ENCODE measurements around the gene NRP2.
A peak's percentile ranks its signal among the peaks of the same experiment; 100 is the strongest.

The NRP2 gene

GRCh38 chr2:205759257-205759656, 77.0 kb downstream of the NRP2 start:
- DNase-seq = no peak

GRCh38 chr2:205759732-205760131, 77.4 kb downstream of the NRP2 start:
- no peak for DNase-seq

- DNase-seq = no peak
Measured at GRCh38 chr2:205760157-205760556, 77.9 kb downstream of the NRP2 start.

GRCh38 chr2:205761421-205761820, 79.1 kb downstream of the NRP2 start:
- DNase-seq = no peak

GRCh38 chr2:205762881-205763280, 80.6 kb downstream of the NRP2 start:
- no peak for DNase-seq

- DNase-seq = no peak
Measured at GRCh38 chr2:205763708-205764211, 81.5 kb downstream of the NRP2 start.

- DNase-seq = peak; percentile 72
Measured at GRCh38 chr2:205764270-205764746, 82.0 kb downstream of the NRP2 start.

- no peak for DNase-seq
Measured at GRCh38 chr2:205765151-205765550, 82.8 kb downstream of the NRP2 start.

- DNase-seq = peak; percentile 25
Measured at GRCh38 chr2:205766779-205767359, 84.6 kb downstream of the NRP2 start.

- no peak for DNase-seq
Measured at GRCh38 chr2:205767617-205768016, 85.3 kb downstream of the NRP2 start.

GRCh38 chr2:205768341-205768740, 86.0 kb downstream of the NRP2 start:
- DNase-seq = no peak

GRCh38 chr2:205768815-205769494, 86.7 kb downstream of the NRP2 start:
- DNase-seq = no peak

- DNase-seq = no peak
Measured at GRCh38 chr2:205769495-205769850, 87.2 kb downstream of the NRP2 start.

GRCh38 chr2:205769879-205770278, 87.6 kb downstream of the NRP2 start:
- no peak for DNase-seq

GRCh38 chr2:205770577-205770976, 88.3 kb downstream of the NRP2 start:
- DNase-seq = no peak

- DNase-seq = no peak
Measured at GRCh38 chr2:205771031-205771430, 88.7 kb downstream of the NRP2 start.

- DNase-seq = no peak
Measured at GRCh38 chr2:205771666-205772065, 89.4 kb downstream of the NRP2 start.

GRCh38 chr2:205772983-205773382, 90.7 kb downstream of the NRP2 start:
- peak; percentile 8 for DNase-seq

- no peak for DNase-seq
Measured at GRCh38 chr2:205773989-205774388, 91.7 kb downstream of the NRP2 start.

GRCh38 chr2:205775097-205775877, 93.0 kb downstream of the NRP2 start:
- DNase-seq = peak; percentile 97

GRCh38 chr2:205776139-205776538, 93.8 kb downstream of the NRP2 start:
- DNase-seq = no peak

GRCh38 chr2:205776720-205777119, 94.4 kb downstream of the NRP2 start:
- DNase-seq = no peak

- DNase-seq = no peak
Measured at GRCh38 chr2:205778356-205778755, 96.1 kb downstream of the NRP2 start.

GRCh38 chr2:205780645-205781044, 98.3 kb downstream of the NRP2 start:
- no peak for DNase-seq

All from NCI-H446 treated with DMSO at 0.1 percent for 48 hours (cell line).